SU-DHL-6 (cell line): ENCODE results near the gene MOB3B.

ENCODE experiments used
- H2AFZ ChIP-seq: fragments of 200-600 bp; sonication (generic); 2 replicates; pipeline ENCODE4 v1.6.1; 2014; ENCODE audit warnings: low read depth, mild to moderate bottlenecking, moderate library complexity, mixed read lengths, antibody characterized with exemption, low read length; ENCODE audit not compliant: severe bottlenecking
- H3F3A ChIP-seq: fragments of 200-600 bp; shearing (Covaris generic); 2 replicates; pipeline ENCODE4 v1.6.0; 2016; ENCODE audit warnings: antibody characterized with exemption, mild to moderate bottlenecking; ENCODE audit not compliant: insufficient read depth
- H3K27ac ChIP-seq: fragments of 200-600 bp; sonication (generic); 2 replicates; pipeline ENCODE4 v1.5.1; 2016; ENCODE audit warnings: low read depth, mild to moderate bottlenecking, low read length, moderate library complexity, mixed read lengths
- H3K27me3 ChIP-seq: fragments of 200-600 bp; sonication (generic), shearing (Covaris generic); 2 replicates; pipeline ENCODE4 v1.6.0; 2014; ENCODE audit warnings: mild to moderate bottlenecking, low read length
- H3K36me3 ChIP-seq: fragments of 200-600 bp; sonication (generic); 2 replicates; pipeline ENCODE4 v1.6.1; 2014; ENCODE audit warnings: mild to moderate bottlenecking, low read length, mixed read lengths
- H3K4me2 ChIP-seq: fragments of 300-600, 200-600 bp; shearing (Covaris generic), sonication (generic); 2 replicates; pipeline ENCODE4 v1.6.0; 2014; ENCODE audit warnings: low read length, low read depth, mild to moderate bottlenecking; ENCODE audit not compliant: poor library complexity, severe bottlenecking
- H3K4me3 ChIP-seq: fragments of 200-600 bp; sonication (generic); 2 replicates; pipeline ENCODE4 v1.5.1; 2014; ENCODE audit warnings: antibody characterized with exemption, low read length, mild to moderate bottlenecking, mixed read lengths; ENCODE audit not compliant: insufficient read depth, poor library complexity, severe bottlenecking
- H3K79me2 ChIP-seq: fragments of 200-600 bp; sonication (generic); 2 replicates; pipeline ENCODE4 v1.6.1; 2014; ENCODE audit warnings: mild to moderate bottlenecking, low read length, moderate library complexity; ENCODE audit not compliant: insufficient read depth
- H3K9ac ChIP-seq: fragments of 200-600 bp; sonication (generic); 2 replicates; pipeline ENCODE4 v1.7.0; 2014; ENCODE audit warnings: mild to moderate bottlenecking, low read length
- H3K9me2 ChIP-seq: fragments of 200-600 bp; sonication (generic); replicated peaks from 2 replicates; pipeline ENCODE4 v1.6.1; 2014; ENCODE audit warnings: low read length; ENCODE audit not compliant: insufficient read depth
- H3K9me3 ChIP-seq: fragments of 200-600 bp; sonication (generic); 2 replicates; pipeline ENCODE4 v1.6.1; 2014; ENCODE audit warnings: low read length, mixed read lengths; ENCODE audit not compliant: insufficient read depth
- H4K20me1 ChIP-seq: fragments of 200-600 bp; sonication (generic); 2 replicates; pipeline ENCODE4 v1.6.1; 2014; ENCODE audit warnings: low read depth, mild to moderate bottlenecking, antibody characterized with exemption, low read length, moderate library complexity, mixed read lengths
- EZH2phosphoT487 ChIP-seq: fragments of 200-600 bp; sonication (generic), shearing (Covaris generic); conservative IDR thresholded peaks from 2 replicates; pipeline ENCODE4 v1.6.1; 2018; ENCODE audit warnings: mild to moderate bottlenecking, antibody characterized with exemption, low read length, moderate library complexity, mixed read lengths
- TF ChIP-seq, protein P1 (sequence below): fragments of 200-600 bp; sonication (generic); IDR thresholded peaks from one replicate; pipeline ENCODE4 v1.5.1; 2017; ENCODE audit warnings: antibody characterized with exemption, mild to moderate bottlenecking, low read length, moderate library complexity; ENCODE audit not compliant: insufficient read depth, poor library complexity, severe bottlenecking

The MOB3B gene

DNA sequence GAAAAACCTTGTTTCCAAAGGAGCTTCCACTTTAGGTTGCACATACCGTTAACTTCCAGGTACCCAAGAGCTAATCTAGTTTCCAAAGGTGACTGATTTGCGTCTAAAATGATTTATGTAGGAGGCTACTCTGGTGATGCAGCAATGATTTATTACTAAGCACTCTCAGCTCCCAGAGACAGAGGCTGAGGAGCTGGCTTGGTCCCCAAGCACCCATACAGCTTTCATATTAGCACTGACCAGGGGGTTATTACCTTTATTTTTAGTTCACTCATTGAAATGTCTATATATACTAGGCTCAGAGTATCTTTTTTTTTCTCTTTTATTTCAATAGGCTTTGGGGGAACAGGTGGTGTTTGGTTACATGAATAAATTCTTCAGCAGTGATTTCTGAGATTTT is 141.5 kb downstream of the MOB3B start:
- Histone ChIP-seq H3F3A (no peaks in the 10 kb centered on the region), H3K79me2 (no peaks in the 10 kb centered on the region), H3K27me3 (no peaks in the 10 kb centered on the region), H3K9me2 (no peaks in the 10 kb centered on the region), H3K36me3 (no peaks in the 10 kb centered on the region), H3K9me3 (no peaks in the 10 kb centered on the region), H3K4me2 (no peak overlapping the region), H3K27ac (no peak overlapping the region), H3K4me3 (no peak overlapping the region), H4K20me1 (no peaks in the 10 kb centered on the region), H2AFZ (no peak overlapping the region), H3K9ac (no peak overlapping the region)
- no peak for TF ChIP-seq EZH2phosphoT487
- TF ChIP-seq, protein P1, sequence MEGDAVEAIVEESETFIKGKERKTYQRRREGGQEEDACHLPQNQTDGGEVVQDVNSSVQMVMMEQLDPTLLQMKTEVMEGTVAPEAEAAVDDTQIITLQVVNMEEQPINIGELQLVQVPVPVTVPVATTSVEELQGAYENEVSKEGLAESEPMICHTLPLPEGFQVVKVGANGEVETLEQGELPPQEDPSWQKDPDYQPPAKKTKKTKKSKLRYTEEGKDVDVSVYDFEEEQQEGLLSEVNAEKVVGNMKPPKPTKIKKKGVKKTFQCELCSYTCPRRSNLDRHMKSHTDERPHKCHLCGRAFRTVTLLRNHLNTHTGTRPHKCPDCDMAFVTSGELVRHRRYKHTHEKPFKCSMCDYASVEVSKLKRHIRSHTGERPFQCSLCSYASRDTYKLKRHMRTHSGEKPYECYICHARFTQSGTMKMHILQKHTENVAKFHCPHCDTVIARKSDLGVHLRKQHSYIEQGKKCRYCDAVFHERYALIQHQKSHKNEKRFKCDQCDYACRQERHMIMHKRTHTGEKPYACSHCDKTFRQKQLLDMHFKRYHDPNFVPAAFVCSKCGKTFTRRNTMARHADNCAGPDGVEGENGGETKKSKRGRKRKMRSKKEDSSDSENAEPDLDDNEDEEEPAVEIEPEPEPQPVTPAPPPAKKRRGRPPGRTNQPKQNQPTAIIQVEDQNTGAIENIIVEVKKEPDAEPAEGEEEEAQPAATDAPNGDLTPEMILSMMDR = no peak

DNA sequence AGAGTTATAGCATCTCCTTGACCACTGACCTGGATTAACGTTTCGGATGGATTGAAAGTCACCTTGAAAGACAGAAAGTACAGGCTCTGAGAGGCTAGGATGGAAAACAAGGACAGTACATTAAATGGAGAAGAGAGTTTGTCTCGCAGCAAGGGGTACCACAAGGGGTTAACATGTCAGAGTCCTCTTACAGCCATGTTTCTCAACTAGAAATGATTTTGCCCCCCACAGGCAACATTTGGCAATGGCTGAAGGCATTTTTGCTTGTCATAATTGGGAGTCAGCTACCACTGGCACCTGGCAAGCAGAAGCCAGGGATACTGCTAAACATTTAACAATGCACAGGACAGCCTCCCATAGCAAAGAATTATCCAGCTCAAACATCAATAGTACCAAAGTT is 141.9 kb downstream of the MOB3B start:
- Histone ChIP-seq H3K36me3 (no peaks in the 10 kb centered on the region), H3K27ac (no peak overlapping the region), H3K4me2 (no peak overlapping the region), H3K9me2 (no peaks in the 10 kb centered on the region), H3K79me2 (no peaks in the 10 kb centered on the region), H3K9ac (no peak overlapping the region), H4K20me1 (no peaks in the 10 kb centered on the region), H3F3A (no peaks in the 10 kb centered on the region), H3K27me3 (no peaks in the 10 kb centered on the region), H3K9me3 (no peaks in the 10 kb centered on the region), H2AFZ (no peak overlapping the region), H3K4me3 (no peak overlapping the region)
- TF ChIP-seq, protein P1 = no peak
- no peak for TF ChIP-seq EZH2phosphoT487

DNA sequence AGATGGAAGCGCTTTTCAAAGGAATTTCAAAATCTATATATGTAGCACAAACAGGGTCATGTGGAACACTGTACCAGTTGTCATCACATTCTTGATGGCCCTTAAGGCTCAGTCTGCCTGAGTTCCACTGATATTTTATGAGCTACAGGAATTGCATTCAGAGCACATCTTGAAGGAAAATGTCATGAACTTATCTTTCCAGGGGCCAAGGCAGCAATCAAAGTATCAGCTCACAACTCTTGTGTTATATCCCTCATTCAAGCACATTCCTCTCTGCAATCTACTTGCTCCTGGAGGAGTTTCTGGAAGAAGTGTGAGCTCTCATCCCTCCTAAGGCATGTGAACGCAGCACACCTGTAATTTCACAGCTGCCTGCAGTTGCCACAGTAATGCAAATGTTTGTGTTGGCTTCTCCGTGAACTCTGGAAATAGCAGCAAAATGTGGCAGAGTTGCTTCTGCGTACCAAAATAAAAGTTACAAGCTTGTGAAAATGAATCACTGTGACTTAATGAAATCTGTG is 143.0 kb downstream of the MOB3B start:
- no peaks in the 10 kb centered on the region for H3K9me3 ChIP-seq
- no peaks in the 10 kb centered on the region for H3K36me3 ChIP-seq
- H2AFZ ChIP-seq = no peak overlapping the region
- H3F3A ChIP-seq = no peaks in the 10 kb centered on the region
- no peak overlapping the region for H3K27ac ChIP-seq
- no peak overlapping the region for H3K4me3 ChIP-seq
- no peak overlapping the region for H3K4me2 ChIP-seq
- H3K79me2 ChIP-seq = no peaks in the 10 kb centered on the region
- TF ChIP-seq, protein P1 = no peak
- no peak for TF ChIP-seq EZH2phosphoT487
- H3K9me2 ChIP-seq = no peaks in the 10 kb centered on the region
- no peak overlapping the region for H3K9ac ChIP-seq
- no peaks in the 10 kb centered on the region for H4K20me1 ChIP-seq
- no peaks in the 10 kb centered on the region for H3K27me3 ChIP-seq
